ENCODE measurements around the gene WNK1.

DNA sequence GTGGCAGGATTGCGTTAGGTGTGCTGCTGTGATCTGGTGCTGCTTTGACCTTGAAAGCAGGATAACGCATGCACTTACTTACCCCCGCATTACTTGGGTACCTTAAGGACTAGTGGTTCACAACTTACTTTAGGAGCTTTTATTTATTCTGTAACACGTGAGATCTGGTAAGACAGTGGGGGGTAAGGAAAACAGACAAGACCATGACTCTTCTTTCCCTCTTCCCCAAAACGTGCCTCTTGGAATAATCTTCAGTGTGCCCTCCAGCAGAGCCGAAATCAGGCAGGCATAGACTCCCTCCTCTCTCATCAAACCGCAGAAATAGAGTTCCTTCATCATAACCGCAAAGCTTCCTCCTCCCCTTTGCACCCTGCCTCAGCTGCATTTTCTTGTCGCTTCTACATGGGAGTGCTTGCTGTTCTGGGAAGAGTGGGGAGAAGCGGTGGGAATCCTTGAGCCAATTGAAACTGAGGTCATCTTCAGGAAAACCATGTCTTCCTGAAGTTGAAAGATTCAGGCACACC is 153.7 kb downstream of the WNK1 start:
- TF ChIP-seq, protein P1, sequence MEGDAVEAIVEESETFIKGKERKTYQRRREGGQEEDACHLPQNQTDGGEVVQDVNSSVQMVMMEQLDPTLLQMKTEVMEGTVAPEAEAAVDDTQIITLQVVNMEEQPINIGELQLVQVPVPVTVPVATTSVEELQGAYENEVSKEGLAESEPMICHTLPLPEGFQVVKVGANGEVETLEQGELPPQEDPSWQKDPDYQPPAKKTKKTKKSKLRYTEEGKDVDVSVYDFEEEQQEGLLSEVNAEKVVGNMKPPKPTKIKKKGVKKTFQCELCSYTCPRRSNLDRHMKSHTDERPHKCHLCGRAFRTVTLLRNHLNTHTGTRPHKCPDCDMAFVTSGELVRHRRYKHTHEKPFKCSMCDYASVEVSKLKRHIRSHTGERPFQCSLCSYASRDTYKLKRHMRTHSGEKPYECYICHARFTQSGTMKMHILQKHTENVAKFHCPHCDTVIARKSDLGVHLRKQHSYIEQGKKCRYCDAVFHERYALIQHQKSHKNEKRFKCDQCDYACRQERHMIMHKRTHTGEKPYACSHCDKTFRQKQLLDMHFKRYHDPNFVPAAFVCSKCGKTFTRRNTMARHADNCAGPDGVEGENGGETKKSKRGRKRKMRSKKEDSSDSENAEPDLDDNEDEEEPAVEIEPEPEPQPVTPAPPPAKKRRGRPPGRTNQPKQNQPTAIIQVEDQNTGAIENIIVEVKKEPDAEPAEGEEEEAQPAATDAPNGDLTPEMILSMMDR (IDR thresholded peaks at IDR 0.05; ENCODE audit: insufficient read depth, low read depth, low read length), result no peak
- TF ChIP-seq EZH2 (IDR thresholded peaks at IDR 0.05; ENCODE audit: insufficient read depth, low read length), result no peak

All from astrocyte (in vitro differentiated cells and primary cell).